Mesenteric fat pad (tissue), 1 donor: ENCODE results near the gene VPS41. TPM values are rescaled to one million over a fixed set of nuclear protein-coding genes. Genes with fewer than 3 reads are reported as not detected.

ENCODE experiments used
- DNase-seq: peaks from one replicate; pipeline ENCODE4 v3.0.0-alpha.2; 2020; ENCODE audit warnings: low spot score
- total RNA-seq: library from RNA; stranded (reverse); fragmentation: NEBNext Ultra II Directional; extraction: Animal tissue kit (Norgen Biotek cat#: 25700); gene quantifications from one replicate; pipeline ENCODE4 v1.2.1, GENCODE V29; 2021
- donor health status: DM: yes; HTN: yes; CAD: no.

The VPS41 gene
- total RNA-seq, 1 donor from 2014 or later, result 63.3 TPM

- no peak for DNase-seq
Observed at GRCh38 chr7:38736138-38736537, 172.9 kb downstream of the VPS41 start.

- no peak for DNase-seq
Observed at GRCh38 chr7:38731215-38731614, 177.8 kb downstream of the VPS41 start.

GRCh38 chr7:38728145-38728544 lies 180.8 kb downstream of the VPS41 start:
- no peak for DNase-seq

- no peak for DNase-seq
Observed at GRCh38 chr7:38727184-38727940, 181.6 kb downstream of the VPS41 start.

- no peak for DNase-seq
Observed at GRCh38 chr7:38723327-38723726, 185.7 kb downstream of the VPS41 start.

GRCh38 chr7:38716397-38716796 lies 192.6 kb downstream of the VPS41 start:
- DNase-seq, result no peak

GRCh38 chr7:38709123-38709522 lies 199.9 kb downstream of the VPS41 start:
- no peak for DNase-seq

- no peak for DNase-seq
Observed at GRCh38 chr7:38704751-38705150, 204.2 kb downstream of the VPS41 start.

GRCh38 chr7:38704041-38704547 lies 204.9 kb downstream of the VPS41 start:
- no peak for DNase-seq

GRCh38 chr7:38703093-38703492 lies 205.9 kb downstream of the VPS41 start:
- no peak for DNase-seq

- DNase-seq, result no peak
Observed at GRCh38 chr7:38702002-38702535, 206.9 kb downstream of the VPS41 start.

- DNase-seq, result no peak
Observed at GRCh38 chr7:38700116-38700515, 208.9 kb downstream of the VPS41 start.

GRCh38 chr7:38699471-38699870 lies 209.5 kb downstream of the VPS41 start:
- no peak for DNase-seq

- no peak for DNase-seq
Observed at GRCh38 chr7:38694326-38694725, 214.7 kb downstream of the VPS41 start.

GRCh38 chr7:38686888-38687287 lies 222.1 kb downstream of the VPS41 start:
- no peak for DNase-seq

GRCh38 chr7:38685851-38686250 lies 223.1 kb downstream of the VPS41 start:
- no peak for DNase-seq

- DNase-seq, result no peak
Observed at GRCh38 chr7:38682606-38683005, 226.4 kb downstream of the VPS41 start.

- no peak for DNase-seq
Observed at GRCh38 chr7:38681882-38682281, 227.1 kb downstream of the VPS41 start.

GRCh38 chr7:38679419-38679818 lies 229.6 kb downstream of the VPS41 start:
- DNase-seq, result no peak

- no peak for DNase-seq
Observed at GRCh38 chr7:38678698-38679054, 230.3 kb downstream of the VPS41 start.

GRCh38 chr7:38677981-38678697 lies 230.9 kb downstream of the VPS41 start:
- DNase-seq, result no peak

- no peak for DNase-seq
Observed at GRCh38 chr7:38675494-38676106, 233.4 kb downstream of the VPS41 start.
